Epithelial cell of proximal tubule (primary cell): ENCODE measurements around the gene ECHDC3. TPM values are rescaled to one million over a fixed set of nuclear protein-coding genes. Genes with fewer than 3 reads are reported as not detected.

Experiments used
- DNase-seq: peaks from one replicate; pipeline ENCODE4 v3.0.0-alpha.2; 2011; ENCODE audit warnings: low read depth
- H3K4me3 ChIP-seq: 2 replicates; pipeline ENCODE4 v1.5.1; 2011; ENCODE audit warnings: low read depth, mild to moderate bottlenecking, low read length
- CTCF ChIP-seq: conservative IDR thresholded peaks from 2 replicates; pipeline ENCODE4 v1.5.1; 2012; ENCODE audit warnings: low read depth, mild to moderate bottlenecking, low read length
- total RNA-seq: library from RNA; depleted of rRNA; stranded (reverse); fragments of >200 nt; gene quantifications from 2 replicates; pipeline ENCODE4 v1.2.3, GENCODE V29; 2015

The ECHDC3 gene
- total RNA-seq, 1 donor from 2014 or later = 20.2 TPM

GRCh38 chr10:11715815-11716494 is 26.2 kb upstream of the ECHDC3 start:
- TF ChIP-seq CTCF = no peak
- no peak for DNase-seq
- no peak overlapping the region for H3K4me3 ChIP-seq

GRCh38 chr10:11716686-11717085 is 25.5 kb upstream of the ECHDC3 start:
- no peak overlapping the region for H3K4me3 ChIP-seq
- no peak for DNase-seq
- no peak for TF ChIP-seq CTCF

GRCh38 chr10:11719496-11720259 is 22.5 kb upstream of the ECHDC3 start:
- DNase-seq = no peak
- no peak overlapping the region for H3K4me3 ChIP-seq
- no peak for TF ChIP-seq CTCF

- H3K4me3 ChIP-seq = no peak overlapping the region
- no peak for TF ChIP-seq CTCF
- no peak for DNase-seq
Measured at GRCh38 chr10:11720260-11720741, 21.9 kb upstream of the ECHDC3 start.

GRCh38 chr10:11721806-11722205 is 20.4 kb upstream of the ECHDC3 start:
- TF ChIP-seq CTCF = no peak
- no peak overlapping the region for H3K4me3 ChIP-seq
- DNase-seq = no peak

- TF ChIP-seq CTCF = no peak
- H3K4me3 ChIP-seq = no peak overlapping the region
- no peak for DNase-seq
Measured at GRCh38 chr10:11723359-11723758, 18.8 kb upstream of the ECHDC3 start.
